ENCODE data around the gene CHST3. TPM values are rescaled to one million over a fixed set of nuclear protein-coding genes. Genes with fewer than 3 reads are reported as not detected.
A peak's percentile ranks its signal among the peaks of the same experiment; 100 is the strongest.

Gene CHST3
- total and polyA plus RNA-seq, 4 experiments from 2014 or later = not detected

- Mint-ChIP-seq H3K9me3 (no peaks in the 10 kb centered on the region), H3K27ac (peak overlapping the region in 1 of 7 donors; percentile 30), H3K27me3 (peaks cover 0 to 7% of the 10 kb centered on the region in 2 donors), H3K4me3 (peak overlapping the region in 1 of 8 donors; percentile 4), H3K4me1 (peaks cover 0 to 3% (median 0%) of the 10 kb centered on the region in 4 donors), H3K36me3 (no peaks in the 10 kb centered on the region)
- no peaks in the 10 kb centered on the region for H3K9me3 ChIP-seq (ENCODE audit: control insufficient read depth in 1 of 2, low read length in 2 of 2)
- ChIA-PET POLR2A (ENCODE audit: partially characterized antibody) (no interaction called here), CTCF (ENCODE audit: partially characterized antibody) (interaction anchor here (1.0 kb wide), 1 partner anchor 11 kb away, joined by 3 read pairs; no protein-coding TSS in a partner anchor)
- H3K27ac ChIP-seq (ENCODE audit: low read depth, low read length) = no peak overlapping the region
- intact Hi-C loops (cut with micrococcal nuclease) = no loop called here
- no peak for DNase-seq
- H3K4me1 ChIP-seq (ENCODE audit: insufficient read depth, low read length) = no peaks in the 10 kb centered on the region
- H3K27me3 ChIP-seq (ENCODE audit: insufficient read depth, low read length) = no peaks in the 10 kb centered on the region
- H3K4me3 ChIP-seq (ENCODE audit: low read length in 2 of 2) = no peak overlapping the region
- H3K36me3 ChIP-seq (ENCODE audit: insufficient read depth, low read length) = no peaks in the 10 kb centered on the region
These were observed 69.9 kb downstream of the CHST3 start for GRCh38 chr10:72034040-72034499.

DNA sequence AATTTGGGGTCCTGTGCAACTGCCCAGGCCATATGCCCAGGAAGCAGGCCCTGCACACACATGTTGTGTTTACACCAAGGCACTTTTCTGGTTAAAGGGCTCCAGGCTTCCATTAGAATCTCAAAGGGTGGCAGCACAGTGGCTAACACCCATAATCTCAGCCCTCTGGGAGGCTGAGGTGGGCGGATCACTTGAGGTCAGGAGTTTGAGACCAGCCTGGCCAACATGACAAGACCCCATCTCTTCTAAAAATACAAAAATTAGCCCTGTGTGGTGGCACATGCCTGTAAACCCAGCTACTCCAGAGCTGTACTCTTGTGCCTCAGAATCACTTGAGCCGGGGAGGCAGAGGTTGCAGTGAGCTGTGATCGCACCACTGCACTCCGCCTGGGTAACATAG, 70.6 kb downstream of the CHST3 start:
- CTCF ChIA-PET (ENCODE audit: partially characterized antibody) = interaction anchor here (0.5 to 1.9 kb wide), 4 partner anchors 10 to 1397 kb away, joined by 3 to 12 read pairs (median 3); no protein-coding TSS in a partner anchor
- H3K36me3 ChIP-seq (ENCODE audit: insufficient read depth, low read length) = no peaks in the 10 kb centered on the region
- H3K4me3 ChIP-seq (ENCODE audit: low read length in 2 of 2) = no peak overlapping the region
- Mint-ChIP-seq H3K27me3 (peaks cover 0 to 7% of the 10 kb centered on the region in 2 donors), H3K36me3 (no peaks in the 10 kb centered on the region), H3K4me1 (peaks cover 0 to 3% (median 0%) of the 10 kb centered on the region in 4 donors), H3K27ac (no peak overlapping the region), H3K9me3 (no peaks in the 10 kb centered on the region), H3K4me3 (no peak overlapping the region)
- no peaks in the 10 kb centered on the region for H3K4me1 ChIP-seq (ENCODE audit: insufficient read depth, low read length)
- intact Hi-C loops (cut with micrococcal nuclease) = no loop called here
- no peak for DNase-seq
- no peak overlapping the region for H3K27ac ChIP-seq (ENCODE audit: low read depth, low read length)
- POLR2A ChIA-PET (ENCODE audit: partially characterized antibody) = no interaction called here
- H3K27me3 ChIP-seq (ENCODE audit: insufficient read depth, low read length) = no peaks in the 10 kb centered on the region
- no peaks in the 10 kb centered on the region for H3K9me3 ChIP-seq (ENCODE audit: control insufficient read depth in 1 of 2, low read length in 2 of 2)

GRCh38 chr10:72035252-72035887, 71.2 kb downstream of the CHST3 start:
- DNase-seq = no peak
- ChIA-PET POLR2A (ENCODE audit: partially characterized antibody) (no interaction called here), CTCF (ENCODE audit: partially characterized antibody) (interaction anchor here (0.6 to 1.9 kb wide), 3 partner anchors 10 to 123 kb away, joined by 3 to 12 read pairs (median 3); no protein-coding TSS in a partner anchor)
- Histone ChIP-seq H3K9me3 (ENCODE audit: control insufficient read depth in 1 of 2, low read length in 2 of 2) (no peaks in the 10 kb centered on the region), H3K4me3 (ENCODE audit: low read length in 2 of 2) (no peak overlapping the region), H3K36me3 (ENCODE audit: insufficient read depth, low read length) (no peaks in the 10 kb centered on the region), H3K4me1 (ENCODE audit: insufficient read depth, low read length) (no peaks in the 10 kb centered on the region), H3K27ac (ENCODE audit: low read depth, low read length) (no peak overlapping the region), H3K27me3 (ENCODE audit: insufficient read depth, low read length) (no peaks in the 10 kb centered on the region)
- Mint-ChIP-seq H3K36me3 (no peaks in the 10 kb centered on the region), H3K4me3 (no peak overlapping the region), H3K4me1 (peaks cover 0 to 2% (median 0%) of the 10 kb centered on the region in 4 donors), H3K27me3 (peaks cover 0 to 6% of the 10 kb centered on the region in 2 donors), H3K27ac (no peak overlapping the region), H3K9me3 (no peaks in the 10 kb centered on the region)
- intact Hi-C loops (cut with micrococcal nuclease) = no loop called here

GRCh38 chr10:72037266-72037665, 73.1 kb downstream of the CHST3 start:
- no peaks in the 10 kb centered on the region for H3K4me1 ChIP-seq (ENCODE audit: insufficient read depth, low read length)
- H3K36me3 ChIP-seq (ENCODE audit: insufficient read depth, low read length) = no peaks in the 10 kb centered on the region
- H3K4me1 Mint-ChIP-seq = no peaks in the 10 kb centered on the region
- H3K9me3 Mint-ChIP-seq = no peaks in the 10 kb centered on the region
- peaks cover 0 to 4% of the 10 kb centered on the region in 2 donors for H3K27me3 Mint-ChIP-seq
- no peak overlapping the region for H3K4me3 ChIP-seq (ENCODE audit: low read length in 2 of 2)
- no peaks in the 10 kb centered on the region for H3K27me3 ChIP-seq (ENCODE audit: insufficient read depth, low read length)
- H3K4me3 Mint-ChIP-seq = no peak overlapping the region
- H3K27ac Mint-ChIP-seq = no peak overlapping the region
- no peaks in the 10 kb centered on the region for H3K9me3 ChIP-seq (ENCODE audit: control insufficient read depth in 1 of 2, low read length in 2 of 2)
- no peak overlapping the region for H3K27ac ChIP-seq (ENCODE audit: low read depth, low read length)
- POLR2A ChIA-PET (ENCODE audit: partially characterized antibody) = no interaction called here
- CTCF ChIA-PET (ENCODE audit: partially characterized antibody) = interaction anchor here (3.3 kb wide), 1 partner anchor 11 kb away, joined by 28 read pairs; no protein-coding TSS in a partner anchor
- intact Hi-C loops (cut with micrococcal nuclease) = no loop called here
- DNase-seq = no peak
- H3K36me3 Mint-ChIP-seq = no peaks in the 10 kb centered on the region

GRCh38 chr10:72037811-72038210, 73.6 kb downstream of the CHST3 start:
- peaks cover 0 to 4% of the 10 kb centered on the region in 2 donors for H3K27me3 Mint-ChIP-seq
- no peaks in the 10 kb centered on the region for H3K36me3 Mint-ChIP-seq
- no peaks in the 10 kb centered on the region for H3K27me3 ChIP-seq (ENCODE audit: insufficient read depth, low read length)
- POLR2A ChIA-PET (ENCODE audit: partially characterized antibody) = no interaction called here
- CTCF ChIA-PET (ENCODE audit: partially characterized antibody) = interaction anchor here (3.3 kb wide), 1 partner anchor 10 kb away, joined by 28 read pairs; no protein-coding TSS in a partner anchor
- no peak overlapping the region for H3K4me3 Mint-ChIP-seq
- H3K27ac Mint-ChIP-seq = no peak overlapping the region
- H3K4me3 ChIP-seq (ENCODE audit: low read length in 2 of 2) = no peak overlapping the region
- no peaks in the 10 kb centered on the region for H3K4me1 Mint-ChIP-seq
- intact Hi-C loops (cut with micrococcal nuclease) = no loop called here
- no peaks in the 10 kb centered on the region for H3K4me1 ChIP-seq (ENCODE audit: insufficient read depth, low read length)
- H3K9me3 ChIP-seq (ENCODE audit: control insufficient read depth in 1 of 2, low read length in 2 of 2) = no peaks in the 10 kb centered on the region
- H3K36me3 ChIP-seq (ENCODE audit: insufficient read depth, low read length) = no peaks in the 10 kb centered on the region
- no peak overlapping the region for H3K27ac ChIP-seq (ENCODE audit: low read depth, low read length)
- H3K9me3 Mint-ChIP-seq = no peaks in the 10 kb centered on the region
- DNase-seq = no peak

DNA sequence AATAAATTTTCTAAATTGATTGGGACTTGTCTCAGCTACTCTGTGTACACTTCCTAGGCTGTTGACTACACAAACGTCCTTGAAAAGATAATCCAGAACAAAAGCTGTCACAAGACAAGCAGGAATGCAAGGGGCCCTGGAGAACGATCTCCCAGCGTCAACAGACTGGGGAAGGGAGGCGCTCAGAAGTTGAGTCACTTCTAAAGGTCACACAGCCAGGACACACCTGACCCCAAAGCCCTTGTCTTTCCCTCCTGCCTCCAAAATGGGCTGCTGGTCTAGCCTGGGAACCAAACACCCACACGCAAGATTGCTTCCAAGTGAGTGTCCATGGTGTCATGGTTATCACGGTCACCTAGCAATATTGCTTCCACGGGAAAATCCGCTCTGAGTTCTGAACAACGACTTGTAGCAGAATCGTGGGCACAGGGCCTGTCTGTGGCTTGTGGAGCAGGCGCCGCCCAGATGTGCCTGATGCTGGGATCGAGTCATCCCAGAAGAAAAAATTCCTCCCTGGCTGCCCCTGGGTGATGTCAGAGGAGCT, 74.3 kb downstream of the CHST3 start:
- H3K27me3 Mint-ChIP-seq = peaks cover 0 to 3% of the 10 kb centered on the region in 2 donors
- DNase-seq = no peak
- H3K4me3 Mint-ChIP-seq = no peak overlapping the region
- ChIA-PET CTCF (ENCODE audit: partially characterized antibody) (interaction anchor here (3.3 kb wide), 1 partner anchor 10 kb away, joined by 28 read pairs; no protein-coding TSS in a partner anchor), POLR2A (ENCODE audit: partially characterized antibody) (no interaction called here)
- H3K36me3 Mint-ChIP-seq = no peaks in the 10 kb centered on the region
- Histone ChIP-seq H3K4me1 (ENCODE audit: insufficient read depth, low read length) (no peaks in the 10 kb centered on the region), H3K9me3 (ENCODE audit: control insufficient read depth in 1 of 2, low read length in 2 of 2) (no peaks in the 10 kb centered on the region), H3K4me3 (ENCODE audit: low read length in 2 of 2) (no peak overlapping the region), H3K27ac (ENCODE audit: low read depth, low read length) (no peak overlapping the region), H3K27me3 (ENCODE audit: insufficient read depth, low read length) (no peaks in the 10 kb centered on the region), H3K36me3 (ENCODE audit: insufficient read depth, low read length) (no peaks in the 10 kb centered on the region)
- H3K9me3 Mint-ChIP-seq = no peaks in the 10 kb centered on the region
- no peak overlapping the region for H3K27ac Mint-ChIP-seq
- intact Hi-C loops (cut with micrococcal nuclease) = no loop called here
- H3K4me1 Mint-ChIP-seq = no peaks in the 10 kb centered on the region

DNA sequence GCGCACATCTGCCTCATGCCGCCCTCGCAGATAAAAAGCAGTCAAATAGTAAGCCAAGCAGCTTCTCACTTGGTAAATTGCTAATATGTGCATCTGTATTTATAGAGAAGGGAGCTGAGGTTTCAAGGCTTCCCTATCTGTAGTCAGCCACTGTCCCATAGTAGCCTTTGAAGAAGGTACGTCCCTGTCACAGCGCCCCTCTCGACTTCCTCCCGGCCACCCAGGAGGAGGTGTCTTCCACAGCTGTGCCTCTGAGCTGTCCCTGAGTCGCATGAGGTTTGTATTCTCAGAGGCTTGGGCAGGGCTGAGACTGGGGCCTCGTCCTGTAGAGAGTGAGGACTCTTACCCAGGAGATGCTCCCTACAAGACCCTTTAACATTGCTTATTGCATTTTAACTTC, 75.2 kb downstream of the CHST3 start:
- Mint-ChIP-seq H3K36me3 (no peaks in the 10 kb centered on the region), H3K4me3 (no peak overlapping the region), H3K4me1 (no peaks in the 10 kb centered on the region), H3K9me3 (no peaks in the 10 kb centered on the region), H3K27ac (no peak overlapping the region), H3K27me3 (peaks cover 0 to under 1% of the 10 kb centered on the region in 2 donors)
- no peaks in the 10 kb centered on the region for H3K4me1 ChIP-seq (ENCODE audit: insufficient read depth, low read length)
- no peaks in the 10 kb centered on the region for H3K36me3 ChIP-seq (ENCODE audit: insufficient read depth, low read length)
- H3K9me3 ChIP-seq (ENCODE audit: control insufficient read depth in 1 of 2, low read length in 2 of 2) = no peaks in the 10 kb centered on the region
- DNase-seq = no peak
- no peak overlapping the region for H3K4me3 ChIP-seq (ENCODE audit: low read length in 2 of 2)
- ChIA-PET POLR2A (ENCODE audit: partially characterized antibody) (no interaction called here), CTCF (ENCODE audit: partially characterized antibody) (interaction anchor here (3.3 kb wide), 1 partner anchor 9 kb away, joined by 28 read pairs; no protein-coding TSS in a partner anchor)
- H3K27me3 ChIP-seq (ENCODE audit: insufficient read depth, low read length) = no peaks in the 10 kb centered on the region
- intact Hi-C loops (cut with micrococcal nuclease) = no loop called here
- no peak overlapping the region for H3K27ac ChIP-seq (ENCODE audit: low read depth, low read length)

Measured in CD4-positive, alpha-beta memory T cell (primary cell).